Stomach (tissue), 9 donors: ENCODE data around the gene SLN. TPM values are rescaled to one million over a fixed set of nuclear protein-coding genes. Genes with fewer than 3 reads are reported as not detected.

Source experiments
- DNase-seq, 2 donors: peaks; one replicate each; pipeline versions ENCODE4 v3.0.0 to v3.0.0-alpha.2; 2013 to 2019
- H3K27ac ChIP-seq, 5 donors: fragments of 200-600 bp in 4 of 5; sonication (generic) in 4 of 5; one replicate each; pipeline ENCODE4 v1.5.1; 2013 to 2019; ENCODE audit warnings: mild to moderate bottlenecking in 1 of 5, moderate library complexity in 1 of 5
- H3K27me3 ChIP-seq, 3 donors: fragments of 200-600 bp; sonication (generic); one replicate each; pipeline ENCODE4 v1.5.1; 2017 to 2019; ENCODE audit warnings: mixed run types in 1 of 3
- H3K36me3 ChIP-seq, 4 donors: fragments of 200-600 bp; sonication (generic); 1 replicate in 3 of 4; 2 replicates in 1 of 4; pipeline ENCODE4 v1.5.1; 2016 to 2019
- H3K4me1 ChIP-seq, 4 donors: fragments of 200-600 bp; sonication (generic); one replicate each; pipeline ENCODE4 v1.5.1; 2016 to 2019
- H3K4me3 ChIP-seq, 4 donors: fragments of 200-600 bp; sonication (generic) in 3 of 4; one replicate each; pipeline ENCODE4 v1.5.1; 2016 to 2019; ENCODE audit warnings: mild to moderate bottlenecking in 1 of 4
- H3K9me3 ChIP-seq, 4 donors: fragments of 200-600 bp; sonication (generic); one replicate each; pipeline ENCODE4 v1.5.1; 2016 to 2019
- CTCF ChIP-seq, 7 experiments: fragments of 450-650 bp in 4 of 7; fragments of 200-600 bp in 3 of 7; sonication (generic) in 3 of 7; IDR thresholded peaks; one replicate each; pipeline ENCODE4 v1.5.1; 2016 to 2019; ENCODE audit warnings: antibody characterized with exemption in 7 of 7, control low read depth in 2 of 7, mild to moderate bottlenecking in 1 of 7
- EP300 ChIP-seq: sonication (generic); formaldehyde crosslinking; IDR thresholded peaks from one replicate; pipeline ENCODE4 v1.6.1; 2017; ENCODE audit warnings: antibody characterized with exemption
- POLR2A ChIP-seq, 4 donors: fragments of 450-650 bp; IDR thresholded peaks; one replicate each; pipeline ENCODE4 v1.6.1; 2016; ENCODE audit warnings: antibody characterized with exemption in 4 of 4, control low read depth in 2 of 4, mild to moderate bottlenecking in 1 of 4, moderate library complexity in 1 of 4
- POLR2AphosphoS5 ChIP-seq, 3 donors: sonication (generic); formaldehyde crosslinking; IDR thresholded peaks; one replicate each; pipeline ENCODE4 v1.6.1; 2016; ENCODE audit warnings: antibody characterized with exemption in 3 of 3
- WGBS, 5 donors: extraction: QIAGEN DNeasy Blood & Tissue Kit in 3 of 5; methylation state at CpG; one replicate each; pipeline versions ENCODE4 v1.1.5 to v1.1.7; 2013 to 2018; 5-methylcytosine and 5-hydroxymethylcytosine counted together
- intact Hi-C: fragments of 100-400 bp; cut with DNase I; formaldehyde crosslinking; loops from one replicate; pipeline ENCODE4 v1.15.1; 2023; ENCODE audit warnings: low total_unique reads
- polyA plus RNA-seq, 3 donors: library from polyadenylated mRNA; stranded (reverse); fragments of 200-250 nt; gene quantifications; one replicate each; pipeline ENCODE4 v1.2.3, GENCODE V29; 2013
- total RNA-seq, 5 donors: library from RNA; depleted of rRNA; stranded (reverse); fragments of >200 nt; gene quantifications; one replicate each; pipeline versions ENCODE4 v1.1.0 to v1.2.3, GENCODE V29; 2014 to 2016
- donor health status: healthy with polysubstance abuse.
- donor health status: Bipolar disorder and iron deficiency.
- donor health status: healthy.

Gene SLN
- total and polyA plus RNA-seq, 8 donors: 5.3 TPM; not detected in 7

DNA sequence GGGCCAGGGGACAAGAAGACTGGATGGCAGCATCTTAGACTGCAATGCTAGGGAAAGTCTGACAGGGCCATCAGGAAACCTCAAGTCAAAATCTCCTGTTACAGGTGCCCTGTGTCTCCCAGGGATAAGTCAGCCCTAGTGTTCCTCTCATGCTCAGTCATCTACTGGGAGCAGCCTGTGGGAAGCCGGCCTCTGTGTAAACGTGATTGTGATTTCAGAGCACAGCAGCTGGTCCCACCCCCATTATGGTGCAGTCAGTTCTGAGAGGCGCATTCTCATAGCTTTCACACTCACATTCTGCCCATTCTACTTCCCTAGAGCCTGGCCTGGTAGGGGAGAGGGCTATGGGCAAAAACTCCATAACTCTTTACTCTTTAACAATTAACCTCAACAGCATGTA lies 7.2 kb upstream of the SLN start:
- TF ChIP-seq POLR2A (IDR thresholded peaks at IDR 0.05): no peak
- no peak for TF ChIP-seq CTCF (IDR thresholded peaks at IDR 0.05)
- TF ChIP-seq POLR2AphosphoS5 (IDR thresholded peaks at IDR 0.05): no peak
- intact Hi-C loops: no loop called here
- Histone ChIP-seq H3K4me3 (no peak overlapping the region), H3K27ac (no peak overlapping the region), H3K4me1 (no peaks in the 10 kb centered on the region), H3K27me3 (no peaks in the 10 kb centered on the region), H3K9me3 (no peaks in the 10 kb centered on the region), H3K36me3 (no peaks in the 10 kb centered on the region)
- 29 to 41% (median 34%) methylated on average over 3 of the region's 3 CpGs for WGBS, 5 donors
- no peak for DNase-seq

GRCh38 chr11:107716884-107717532 lies 5.2 kb upstream of the SLN start:
- H3K36me3 ChIP-seq: no peaks in the 10 kb centered on the region
- no peaks in the 10 kb centered on the region for H3K9me3 ChIP-seq
- 72 to 77% (median 76%) methylated on average over 4 of the region's 4 CpGs for WGBS, 5 donors
- no peak for DNase-seq
- H3K4me1 ChIP-seq: no peaks in the 10 kb centered on the region
- TF ChIP-seq POLR2AphosphoS5 (IDR thresholded peaks at IDR 0.05): no peak
- TF ChIP-seq POLR2A (IDR thresholded peaks at IDR 0.05): no peak
- TF ChIP-seq CTCF (IDR thresholded peaks at IDR 0.05): no peak
- no peak for TF ChIP-seq EP300
- no peaks in the 10 kb centered on the region for H3K27me3 ChIP-seq
- intact Hi-C loops: no loop called here
- H3K4me3 ChIP-seq: no peak overlapping the region
- H3K27ac ChIP-seq: no peak overlapping the region

DNA sequence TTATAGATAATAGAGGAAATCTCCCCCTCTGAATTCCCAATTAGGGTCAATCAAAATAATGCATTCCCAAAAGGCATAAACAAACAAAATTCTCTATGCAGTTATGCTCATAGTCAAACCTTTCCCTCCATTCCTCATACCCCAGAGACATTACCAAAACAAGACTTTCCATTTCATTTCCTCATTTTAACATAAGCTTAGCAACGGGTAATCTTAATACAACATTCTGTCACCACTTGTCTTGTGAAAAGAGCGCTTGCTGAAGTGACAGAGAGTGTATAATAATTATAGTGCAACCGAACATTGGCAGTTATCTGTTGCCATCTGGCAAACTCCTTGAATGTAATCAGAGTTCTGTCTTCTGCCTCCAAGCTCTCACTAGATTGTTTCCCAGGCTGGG lies 1.2 kb upstream of the SLN start:
- no peaks in the 10 kb centered on the region for H3K36me3 ChIP-seq
- H3K27ac ChIP-seq: no peak overlapping the region
- H3K9me3 ChIP-seq: no peaks in the 10 kb centered on the region
- DNase-seq: no peak
- intact Hi-C loops: no loop called here
- no peak overlapping the region for H3K4me3 ChIP-seq
- no peaks in the 10 kb centered on the region for H3K27me3 ChIP-seq
- no peaks in the 10 kb centered on the region for H3K4me1 ChIP-seq
- 30 to 40% (median 36%) methylated on average over 3 of the region's 3 CpGs for WGBS, 5 donors
- TF ChIP-seq POLR2AphosphoS5 (IDR thresholded peaks at IDR 0.05) (no peak), CTCF (IDR thresholded peaks at IDR 0.05) (no peak), EP300 (no peak), POLR2A (IDR thresholded peaks at IDR 0.05) (no peak)

DNA sequence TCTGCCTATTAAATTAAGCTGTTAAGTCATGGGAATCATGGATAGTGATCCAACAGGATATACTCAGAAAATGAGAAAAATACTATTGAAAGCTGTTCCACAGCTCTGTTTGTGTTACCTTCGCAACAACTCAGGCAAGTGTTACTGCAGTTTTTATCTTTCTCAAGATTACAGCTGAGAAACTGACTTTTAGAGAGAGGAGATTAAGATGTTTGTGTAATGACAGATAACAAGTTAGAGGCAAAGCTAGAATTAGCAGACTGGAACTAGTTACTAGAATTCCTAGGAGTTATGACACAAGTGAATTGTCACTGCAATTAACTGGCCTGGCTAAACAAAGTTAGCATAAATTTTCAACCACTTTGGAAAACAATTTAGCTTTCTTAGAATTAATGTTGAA lies 1.6 kb downstream of the SLN start:
- Histone ChIP-seq H3K27me3 (no peaks in the 10 kb centered on the region), H3K36me3 (no peaks in the 10 kb centered on the region), H3K9me3 (no peaks in the 10 kb centered on the region), H3K4me1 (no peaks in the 10 kb centered on the region), H3K4me3 (no peak overlapping the region), H3K27ac (no peak overlapping the region)
- DNase-seq: no peak
- TF ChIP-seq EP300: no peak
- no peak for TF ChIP-seq POLR2A (IDR thresholded peaks at IDR 0.05)
- no peak for TF ChIP-seq POLR2AphosphoS5 (IDR thresholded peaks at IDR 0.05)
- no peak for TF ChIP-seq CTCF (IDR thresholded peaks at IDR 0.05)
- WGBS, 5 donors: 21 to 56% (median 33%) methylated on average over 1 of the region's 1 CpG
- intact Hi-C loops: no loop called here
